Measurements from ENCODE around the gene AGMO.

AGMO gene

GRCh38 chr7:15166620-15167019, 395.2 kb downstream of the AGMO start:
- Histone ChIP-seq H3K27ac (no peak overlapping the region), H3K4me1 (ENCODE audit: low read depth, poor library complexity, severe bottlenecking) (no peaks in the 10 kb centered on the region), H3K9ac (no peak overlapping the region), H3K4me3 (IDR thresholded peaks at IDR 0.05; ENCODE audit: insufficient read depth, low read depth, low read length) (no peak overlapping the region), H3K79me2 (ENCODE audit: insufficient read depth, low read depth) (no peaks in the 10 kb centered on the region), H3K36me3 (ENCODE audit: insufficient read depth) (no peaks in the 10 kb centered on the region), H3K4me2 (no peak overlapping the region), H3K27me3 (ENCODE audit: insufficient read depth, low read depth) (no peaks in the 10 kb centered on the region), H4K20me1 (ENCODE audit: insufficient read depth) (no peaks in the 10 kb centered on the region), H2AFZ (ENCODE audit: low read depth) (no peak overlapping the region)
- TF ChIP-seq CTCF (conservative IDR thresholded peaks at IDR 0.05; ENCODE audit: low read depth, low read length): no peak

GRCh38 chr7:15159261-15159660, 402.6 kb downstream of the AGMO start:
- TF ChIP-seq CTCF (conservative IDR thresholded peaks at IDR 0.05; ENCODE audit: low read depth, low read length): no peak
- no peak overlapping the region for H3K4me2 ChIP-seq
- no peak overlapping the region for H3K27ac ChIP-seq
- H3K79me2 ChIP-seq (ENCODE audit: insufficient read depth, low read depth): no peaks in the 10 kb centered on the region
- no peaks in the 10 kb centered on the region for H3K27me3 ChIP-seq (ENCODE audit: insufficient read depth, low read depth)
- no peaks in the 10 kb centered on the region for H4K20me1 ChIP-seq (ENCODE audit: insufficient read depth)
- H2AFZ ChIP-seq (ENCODE audit: low read depth): no peak overlapping the region
- no peak overlapping the region for H3K9ac ChIP-seq
- H3K4me1 ChIP-seq (ENCODE audit: low read depth, poor library complexity, severe bottlenecking): no peaks in the 10 kb centered on the region
- no peak overlapping the region for H3K4me3 ChIP-seq (IDR thresholded peaks at IDR 0.05; ENCODE audit: insufficient read depth, low read depth, low read length)
- no peaks in the 10 kb centered on the region for H3K36me3 ChIP-seq (ENCODE audit: insufficient read depth)

- H2AFZ ChIP-seq (ENCODE audit: low read depth): no peak overlapping the region
- no peaks in the 10 kb centered on the region for H3K36me3 ChIP-seq (ENCODE audit: insufficient read depth)
- no peaks in the 10 kb centered on the region for H3K4me1 ChIP-seq (ENCODE audit: low read depth, poor library complexity, severe bottlenecking)
- no peaks in the 10 kb centered on the region for H3K79me2 ChIP-seq (ENCODE audit: insufficient read depth, low read depth)
- H3K4me3 ChIP-seq (IDR thresholded peaks at IDR 0.05; ENCODE audit: insufficient read depth, low read depth, low read length): no peak overlapping the region
- no peak for TF ChIP-seq CTCF (conservative IDR thresholded peaks at IDR 0.05; ENCODE audit: low read depth, low read length)
- H3K9ac ChIP-seq: no peak overlapping the region
- H4K20me1 ChIP-seq (ENCODE audit: insufficient read depth): no peaks in the 10 kb centered on the region
- H3K27me3 ChIP-seq (ENCODE audit: insufficient read depth, low read depth): no peaks in the 10 kb centered on the region
- H3K27ac ChIP-seq: no peak overlapping the region
- no peak overlapping the region for H3K4me2 ChIP-seq
Measured at GRCh38 chr7:15158141-15158810, 403.5 kb downstream of the AGMO start.
